ENCODE measurements around the gene SLC29A1. TPM values are rescaled to one million over a fixed set of nuclear protein-coding genes. Genes with fewer than 3 reads are reported as not detected.

SLC29A1 gene
- total and polyA plus RNA-seq, 2 experiments from 2014 or later, result 23.3 to 30.8 TPM

DNA sequence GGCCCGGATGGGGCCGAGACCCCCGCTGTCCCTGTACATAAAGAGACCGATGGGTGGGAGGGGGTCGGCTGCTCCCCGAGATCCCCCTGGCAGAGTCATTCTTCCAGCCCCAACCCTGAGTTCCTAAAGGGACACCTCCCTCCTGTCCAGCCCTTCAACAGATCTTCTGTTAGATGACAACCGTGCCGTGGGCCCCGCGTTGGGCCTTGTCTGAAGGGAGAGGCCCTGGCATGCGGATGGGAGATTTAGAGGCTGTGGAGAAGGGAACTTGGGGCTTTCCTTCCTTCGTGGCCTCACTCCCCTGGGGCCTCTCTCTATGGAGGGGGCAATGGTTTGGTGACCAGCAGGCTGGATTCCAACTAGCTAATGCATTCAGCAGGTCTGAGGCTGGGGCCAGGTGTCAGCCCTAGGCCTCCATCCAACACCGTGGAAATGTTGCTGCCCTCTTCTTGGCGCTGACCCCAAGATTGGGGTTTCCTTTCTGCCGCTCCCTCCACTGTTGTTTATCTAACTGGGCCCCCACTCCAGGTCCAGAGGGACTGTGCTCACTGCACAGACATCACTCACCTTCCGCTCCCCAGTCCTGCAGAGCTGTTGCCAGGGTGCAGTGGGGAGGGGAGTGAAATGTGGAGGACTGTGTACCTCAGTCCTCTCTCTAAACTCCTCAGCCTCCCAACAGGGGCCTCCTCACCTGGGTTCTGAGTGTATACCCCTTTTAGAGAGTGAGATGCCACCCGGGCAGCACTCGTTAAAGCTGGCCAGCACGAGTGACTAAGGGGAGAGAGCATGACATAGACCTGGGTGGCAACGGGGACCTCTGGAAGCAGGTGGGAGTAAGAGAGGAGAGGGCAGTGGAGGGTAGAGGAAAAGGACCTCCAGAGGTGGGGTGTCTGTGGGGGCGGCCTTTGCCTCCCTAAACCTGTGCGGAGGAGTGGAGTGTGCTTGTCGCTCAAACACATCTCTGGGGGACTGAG lies 53.6 kb downstream of the SLC29A1 start:
- H2AFZ ChIP-seq, result no peak overlapping the region

DNA sequence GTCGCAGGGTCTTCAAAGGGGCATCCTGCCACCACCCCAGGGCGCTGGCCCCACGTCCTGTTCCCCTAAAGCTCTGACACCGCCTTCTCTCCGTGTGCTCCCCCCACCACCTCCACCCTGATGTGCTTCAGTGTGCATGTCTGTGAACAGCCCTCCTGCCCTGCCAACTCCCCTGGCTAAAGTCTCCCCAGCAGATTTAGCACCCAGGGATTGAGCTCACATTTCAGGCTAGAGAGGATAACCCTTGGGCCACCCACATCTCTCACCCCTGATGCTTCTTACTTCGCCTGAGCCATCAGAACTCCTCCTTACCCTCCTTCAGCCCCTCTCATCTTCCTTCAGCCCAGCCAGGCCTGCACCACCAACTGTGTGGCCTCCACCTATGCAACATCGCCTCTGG lies 54.4 kb downstream of the SLC29A1 start:
- Histone ChIP-seq H4K20me1 (ENCODE audit: insufficient read depth, poor library complexity, severe bottlenecking) (no peaks in the 10 kb centered on the region), H3K36me3 (replicated peaks; ENCODE audit: insufficient read depth, low read depth) (no peaks in the 10 kb centered on the region), H3K9me2 (replicated peaks; ENCODE audit: insufficient read depth) (no peaks in the 10 kb centered on the region), H3K9me3 (ENCODE audit: low read depth) (no peaks in the 10 kb centered on the region), H3K79me2 (no peaks in the 10 kb centered on the region), H3K27ac (no peak overlapping the region), H3K4me2 (no peak overlapping the region), H3K27me3 (peaks cover 60% of the 10 kb centered on the region), H3K4me3 (no peak overlapping the region), H2AFZ (no peak overlapping the region), H3K4me1 (ENCODE audit: insufficient read depth) (no peaks in the 10 kb centered on the region)
- no peak for DNase-seq (ENCODE audit: low spot score)
- 86% methylated on average over 7 of the region's 7 CpGs for WGBS (ENCODE audit: low lambda C conversion rate, missing lambda C conversion rate)
- TF ChIP-seq EZH2 (IDR thresholded peaks at IDR 0.05; ENCODE audit: borderline replicate concordance), result no peak
- TF ChIP-seq EZH2phosphoT487 (IDR thresholded peaks at IDR 0.05; ENCODE audit: low read depth, severe bottlenecking, unreplicated experiment), result no peak
- TF ChIP-seq, protein P1, sequence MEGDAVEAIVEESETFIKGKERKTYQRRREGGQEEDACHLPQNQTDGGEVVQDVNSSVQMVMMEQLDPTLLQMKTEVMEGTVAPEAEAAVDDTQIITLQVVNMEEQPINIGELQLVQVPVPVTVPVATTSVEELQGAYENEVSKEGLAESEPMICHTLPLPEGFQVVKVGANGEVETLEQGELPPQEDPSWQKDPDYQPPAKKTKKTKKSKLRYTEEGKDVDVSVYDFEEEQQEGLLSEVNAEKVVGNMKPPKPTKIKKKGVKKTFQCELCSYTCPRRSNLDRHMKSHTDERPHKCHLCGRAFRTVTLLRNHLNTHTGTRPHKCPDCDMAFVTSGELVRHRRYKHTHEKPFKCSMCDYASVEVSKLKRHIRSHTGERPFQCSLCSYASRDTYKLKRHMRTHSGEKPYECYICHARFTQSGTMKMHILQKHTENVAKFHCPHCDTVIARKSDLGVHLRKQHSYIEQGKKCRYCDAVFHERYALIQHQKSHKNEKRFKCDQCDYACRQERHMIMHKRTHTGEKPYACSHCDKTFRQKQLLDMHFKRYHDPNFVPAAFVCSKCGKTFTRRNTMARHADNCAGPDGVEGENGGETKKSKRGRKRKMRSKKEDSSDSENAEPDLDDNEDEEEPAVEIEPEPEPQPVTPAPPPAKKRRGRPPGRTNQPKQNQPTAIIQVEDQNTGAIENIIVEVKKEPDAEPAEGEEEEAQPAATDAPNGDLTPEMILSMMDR (IDR thresholded peaks at IDR 0.05; ENCODE audit: poor library complexity), result no peak

More for the DNA sequence above, 53.6 kb downstream of the SLC29A1 start:
- H3K4me3 ChIP-seq, result no peak overlapping the region
- H4K20me1 ChIP-seq (ENCODE audit: insufficient read depth, poor library complexity, severe bottlenecking), result no peaks in the 10 kb centered on the region
- no peaks in the 10 kb centered on the region for H3K4me1 ChIP-seq (ENCODE audit: insufficient read depth)
- no peaks in the 10 kb centered on the region for H3K36me3 ChIP-seq (replicated peaks; ENCODE audit: insufficient read depth, low read depth)
- H3K27ac ChIP-seq, result no peak overlapping the region
- WGBS (ENCODE audit: low lambda C conversion rate, missing lambda C conversion rate), result 82% methylated on average over 17 of the region's 23 CpGs
- H3K9me3 ChIP-seq (ENCODE audit: low read depth), result no peaks in the 10 kb centered on the region
- DNase-seq (ENCODE audit: low spot score), result no peak
- H3K27me3 ChIP-seq, result peaks cover 67% of the 10 kb centered on the region
- no peak for TF ChIP-seq EZH2phosphoT487 (IDR thresholded peaks at IDR 0.05; ENCODE audit: low read depth, severe bottlenecking, unreplicated experiment)
- TF ChIP-seq EZH2 (IDR thresholded peaks at IDR 0.05; ENCODE audit: borderline replicate concordance), result no peak
- TF ChIP-seq, protein P1 (IDR thresholded peaks at IDR 0.05; ENCODE audit: poor library complexity), result no peak
- no peaks in the 10 kb centered on the region for H3K79me2 ChIP-seq
- H3K4me2 ChIP-seq, result no peak overlapping the region
- H3K9me2 ChIP-seq (replicated peaks; ENCODE audit: insufficient read depth), result no peaks in the 10 kb centered on the region

DNA sequence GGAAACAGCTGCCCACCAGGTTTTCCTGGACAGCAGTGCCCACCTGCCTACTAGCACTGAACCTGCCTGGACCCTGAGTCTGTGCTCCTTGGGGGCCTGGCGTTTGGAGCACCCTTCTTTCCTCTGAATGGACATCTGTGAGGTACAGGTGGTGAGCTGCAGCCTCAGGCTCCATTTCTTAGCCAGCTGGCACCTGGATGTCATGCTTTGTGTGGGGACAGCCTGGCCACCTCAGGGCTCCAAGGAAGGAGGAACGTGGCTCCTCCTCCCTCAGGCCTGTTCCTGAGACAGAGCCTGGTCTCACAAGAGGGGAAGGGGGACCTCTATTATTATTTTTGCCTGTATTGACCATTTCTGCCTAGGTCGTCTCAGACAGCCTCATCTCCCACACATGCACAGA lies 54.9 kb downstream of the SLC29A1 start:
- Histone ChIP-seq H3K4me1 (ENCODE audit: insufficient read depth) (no peaks in the 10 kb centered on the region), H3K27me3 (peaks cover 61% of the 10 kb centered on the region), H2AFZ (no peak overlapping the region), H3K79me2 (no peaks in the 10 kb centered on the region), H3K27ac (no peak overlapping the region), H3K4me2 (no peak overlapping the region), H3K36me3 (replicated peaks; ENCODE audit: insufficient read depth, low read depth) (no peaks in the 10 kb centered on the region), H4K20me1 (ENCODE audit: insufficient read depth, poor library complexity, severe bottlenecking) (no peaks in the 10 kb centered on the region), H3K9me3 (ENCODE audit: low read depth) (no peaks in the 10 kb centered on the region), H3K4me3 (no peak overlapping the region), H3K9me2 (replicated peaks; ENCODE audit: insufficient read depth) (no peaks in the 10 kb centered on the region)
- TF ChIP-seq, protein P1 (IDR thresholded peaks at IDR 0.05; ENCODE audit: poor library complexity), result no peak
- no peak for TF ChIP-seq EZH2phosphoT487 (IDR thresholded peaks at IDR 0.05; ENCODE audit: low read depth, severe bottlenecking, unreplicated experiment)
- no peak for TF ChIP-seq EZH2 (IDR thresholded peaks at IDR 0.05; ENCODE audit: borderline replicate concordance)
- DNase-seq (ENCODE audit: low spot score), result no peak
- WGBS (ENCODE audit: low lambda C conversion rate, missing lambda C conversion rate), result 63% methylated on average over 3 of the region's 3 CpGs
